GM18507 (cell line): ENCODE data around the gene GPR78.

Experiments
- DNase-seq: peaks from one replicate; pipeline ENCODE4 v3.0.0; 2011; ENCODE audit warnings: low read depth; ENCODE audit not compliant: insufficient read length; ENCODE audit errors: extremely low spot score
- FAIRE-seq: peaks from 2 replicates; lab custom pipeline; 2011; peaks lifted over from hg19 to GRCh38; lab: Jason Lieb, UNC

The GPR78 gene

DNA sequence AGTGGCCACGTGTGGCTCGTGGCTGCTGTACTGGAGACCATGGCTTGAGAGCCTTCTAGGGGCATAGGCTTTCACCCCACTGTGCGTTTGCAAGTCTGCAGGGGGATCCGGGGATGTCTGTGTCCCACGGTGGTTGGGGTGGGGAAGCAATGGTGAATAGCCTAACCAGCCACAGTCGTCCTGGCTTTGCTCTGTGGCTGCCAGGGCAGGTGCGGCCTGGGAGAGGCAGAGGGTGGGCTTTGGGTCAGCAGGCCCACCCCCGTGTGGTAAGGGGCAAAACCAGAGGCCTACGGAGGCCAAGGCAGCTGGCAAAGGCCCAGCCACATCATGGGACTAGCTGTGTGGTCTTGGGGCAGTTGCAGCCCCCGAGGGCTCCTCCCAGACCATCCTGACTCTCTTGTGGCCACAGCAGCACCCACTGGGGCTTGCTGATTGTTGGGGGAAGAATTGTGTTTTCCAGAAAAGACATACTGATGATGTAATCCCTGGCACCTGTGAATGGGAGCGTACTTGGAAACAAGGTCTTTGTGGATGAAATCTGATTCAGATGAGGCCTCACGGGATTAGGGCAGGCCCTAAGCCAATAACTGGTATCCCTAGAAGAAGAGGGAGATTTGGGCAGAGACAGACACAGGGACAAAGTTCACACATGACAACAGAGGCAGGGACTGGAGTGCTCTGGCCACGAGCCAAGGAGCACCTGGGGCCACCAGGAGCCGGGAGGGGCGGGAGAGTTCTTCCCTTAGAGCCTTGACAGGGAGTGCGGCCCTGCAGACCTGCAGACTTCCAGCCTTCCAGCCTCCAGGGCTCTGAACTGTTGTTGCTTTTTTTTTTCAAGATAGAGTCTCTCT is 15.3 kb downstream of the GPR78 start:
- DNase-seq (no peak), FAIRE-seq (no peak)

DNA sequence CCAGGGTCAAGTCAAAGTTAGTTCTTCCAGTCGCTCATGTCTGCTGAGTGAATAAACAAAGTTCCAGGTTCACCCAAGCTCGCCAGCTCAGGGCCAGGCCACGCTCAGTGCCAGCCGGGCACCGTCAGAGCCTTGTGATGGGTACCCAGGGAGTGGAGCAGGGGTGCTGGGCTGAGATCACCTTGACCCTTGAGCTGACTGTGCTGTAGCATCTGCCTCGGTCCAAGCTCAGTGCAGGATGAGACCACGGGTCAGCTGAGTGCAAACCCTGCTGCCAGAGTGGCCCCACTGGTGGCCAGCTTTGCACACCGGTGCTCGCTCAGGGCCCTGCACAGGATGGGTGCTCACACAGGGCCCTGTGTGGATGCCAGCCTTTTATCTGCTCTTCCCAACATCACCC is 16.7 kb downstream of the GPR78 start:
- no peak for DNase-seq
- no peak for FAIRE-seq

- DNase-seq (no peak), FAIRE-seq (no peak)
Measured at GRCh38 chr4:8597319-8597718, 17.1 kb downstream of the GPR78 start.

- FAIRE-seq = no peak
Measured at GRCh38 chr4:8597791-8598190, 17.6 kb downstream of the GPR78 start.

DNA sequence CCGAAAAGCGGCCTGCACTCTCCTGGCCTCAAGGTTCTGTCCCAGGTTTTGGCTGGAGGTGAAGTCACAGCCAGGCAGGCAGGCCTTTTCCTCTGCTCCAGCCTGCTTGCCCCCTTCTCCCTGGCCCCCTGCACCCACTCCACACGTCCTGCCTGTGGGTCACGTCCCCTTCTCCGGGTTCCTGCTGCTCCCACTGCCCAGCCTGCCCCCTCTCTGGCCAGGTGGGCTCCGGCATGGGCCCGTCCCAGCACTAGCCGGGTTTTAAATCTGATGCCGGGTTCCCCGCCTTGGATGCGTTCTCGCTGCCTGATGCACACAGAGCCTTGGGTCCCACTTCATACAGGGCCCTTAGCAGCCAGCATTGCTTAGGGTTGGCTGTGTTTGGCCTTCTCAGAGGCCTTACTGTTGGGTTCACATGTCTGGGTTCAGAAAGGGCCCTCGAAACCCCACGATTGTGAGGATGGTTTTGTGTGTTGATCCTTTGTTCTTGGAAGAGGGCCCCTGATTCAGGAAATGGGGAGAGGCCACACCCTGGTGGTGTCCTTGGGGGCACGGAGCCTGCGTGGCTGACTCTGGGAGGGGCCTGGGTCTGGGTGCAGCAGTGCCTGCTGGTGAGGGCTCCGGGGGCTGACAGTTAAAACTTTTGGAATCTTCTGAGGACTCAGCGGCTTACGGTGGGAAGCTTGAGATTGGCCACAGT is 18.3 kb downstream of the GPR78 start:
- FAIRE-seq = no peak
- DNase-seq = no peak

More at GRCh38 chr4:8597791-8598190, 17.6 kb downstream of the GPR78 start:
- no peak for DNase-seq

DNA sequence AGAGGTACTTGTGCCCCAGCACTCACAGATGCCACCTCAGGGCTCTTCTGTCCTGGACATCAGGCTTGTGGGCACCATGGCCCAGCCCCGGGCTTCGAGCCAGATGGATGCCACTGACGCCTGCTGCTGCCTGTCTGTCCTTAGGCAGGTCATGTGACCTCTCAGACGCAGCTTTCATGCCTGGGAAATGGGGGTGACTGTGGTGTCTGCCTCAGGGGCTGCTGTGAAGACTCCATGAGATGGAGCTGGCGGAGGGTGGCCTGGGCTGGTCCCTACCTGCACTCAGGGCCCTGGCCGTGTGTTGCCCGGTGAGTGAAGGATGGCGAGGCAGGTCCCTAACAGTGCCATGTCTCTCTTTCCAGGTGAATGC is 18.9 kb downstream of the GPR78 start:
- FAIRE-seq (no peak), DNase-seq (no peak)

DNA sequence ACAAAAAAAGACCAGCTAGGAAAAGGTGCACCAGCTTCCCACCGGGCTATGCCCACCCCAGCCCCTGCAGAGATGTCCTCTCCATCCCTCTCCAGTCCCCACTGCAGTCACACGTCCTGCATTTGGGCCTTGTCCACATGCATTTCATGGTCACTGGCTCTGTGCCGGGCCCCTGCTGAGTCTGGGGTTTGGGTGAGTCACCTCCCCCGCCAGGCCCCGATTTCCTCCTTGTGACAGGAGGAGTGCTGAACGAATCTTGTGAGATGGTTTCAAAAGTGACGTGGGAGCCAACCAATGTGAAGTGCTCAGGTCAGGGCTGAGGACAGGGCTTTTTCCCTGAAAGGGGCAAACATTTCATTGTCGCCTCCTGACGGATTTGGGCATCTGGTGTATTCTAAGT is 19.5 kb downstream of the GPR78 start:
- FAIRE-seq (no peak), DNase-seq (no peak)

GRCh38 chr4:8600266-8600665 is 20.1 kb downstream of the GPR78 start:
- DNase-seq (no peak), FAIRE-seq (no peak)

DNA sequence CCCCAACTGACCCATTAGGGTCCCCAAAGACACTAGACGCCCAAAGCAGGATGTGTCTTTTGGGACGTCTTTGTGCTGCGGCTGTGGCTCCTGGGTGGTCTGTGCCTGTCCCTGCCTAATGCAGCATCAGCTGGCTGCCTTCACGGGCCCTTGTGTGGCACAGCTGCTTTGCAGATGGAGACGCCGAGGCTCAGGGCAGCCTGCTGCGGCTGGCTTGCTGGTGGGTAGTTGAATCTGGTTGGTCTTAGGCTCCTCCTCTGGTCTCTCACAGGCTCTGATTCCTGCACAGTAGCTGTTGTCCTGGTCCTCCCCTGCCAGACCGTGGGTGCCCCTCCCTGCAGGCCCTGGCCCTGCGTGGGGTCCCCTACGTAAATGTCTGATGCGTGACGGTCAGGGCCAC is 20.5 kb downstream of the GPR78 start:
- no peak for DNase-seq

GRCh38 chr4:8601086-8601485 is 20.9 kb downstream of the GPR78 start:
- DNase-seq (no peak), FAIRE-seq (no peak)

More for the DNA sequence above, 20.5 kb downstream of the GPR78 start:
- FAIRE-seq = no peak

GRCh38 chr4:8601556-8601955 is 21.4 kb downstream of the GPR78 start:
- no peak for FAIRE-seq
- DNase-seq = no peak

DNA sequence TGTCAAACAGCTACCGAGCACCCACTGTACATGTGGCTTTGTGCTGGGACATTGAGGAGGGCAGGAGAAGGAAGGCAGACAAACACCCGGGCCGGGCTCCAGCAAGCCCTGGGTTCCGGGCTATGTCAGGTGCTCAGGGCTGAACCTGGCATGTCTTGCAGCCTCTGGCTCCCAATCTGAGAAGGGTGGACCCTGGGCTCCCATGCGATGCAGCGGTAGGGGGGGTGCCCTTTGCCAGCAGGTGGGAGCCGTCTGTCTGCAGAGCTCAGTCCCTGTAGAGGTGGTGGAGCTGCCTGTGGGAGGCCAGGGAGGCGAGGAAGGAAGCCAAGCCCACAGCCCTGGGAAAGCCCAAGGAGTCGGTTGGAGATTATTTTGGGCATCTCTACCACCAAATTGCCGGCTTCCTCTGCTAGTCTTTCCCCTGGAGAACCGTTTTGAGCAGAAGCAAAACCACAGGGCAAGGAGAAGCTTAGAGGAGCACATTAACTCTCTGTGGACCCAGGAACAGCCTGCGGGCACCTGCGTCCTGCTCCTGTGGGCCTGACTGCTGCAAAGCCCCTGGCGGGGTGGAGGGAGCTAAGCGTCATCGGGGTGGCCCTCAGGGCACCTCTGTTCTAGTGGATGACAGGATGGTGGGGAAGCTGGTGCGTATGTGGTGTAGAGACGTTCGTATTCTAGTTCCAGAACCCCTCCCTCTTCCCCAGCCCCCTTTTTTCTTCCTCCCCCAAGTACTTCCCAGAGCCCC is 22.7 kb downstream of the GPR78 start:
- FAIRE-seq (no peak), DNase-seq (no peak)

GRCh38 chr4:8603931-8604330 is 23.7 kb downstream of the GPR78 start:
- DNase-seq = no peak
- FAIRE-seq = no peak

DNA sequence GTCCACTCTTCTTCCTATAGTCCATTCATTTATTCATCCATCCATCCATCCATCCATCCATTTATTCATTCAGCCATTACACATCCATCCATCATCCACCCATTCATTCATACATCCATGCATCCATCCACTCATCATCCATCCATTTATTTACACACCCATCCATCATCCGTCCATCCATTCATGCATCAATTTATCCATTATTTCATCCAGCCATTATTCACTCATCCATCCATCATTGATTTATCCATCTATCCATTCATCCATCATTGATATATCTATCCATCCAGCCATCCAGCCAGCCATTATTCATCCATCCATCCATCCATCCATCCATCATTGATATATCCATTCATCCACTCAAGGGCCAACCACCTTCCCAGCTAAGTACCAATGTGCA is 25.1 kb downstream of the GPR78 start:
- no peak for FAIRE-seq
- DNase-seq = no peak

- FAIRE-seq = no peak
Measured at GRCh38 chr4:8606476-8606875, 26.3 kb downstream of the GPR78 start.

GRCh38 chr4:8606966-8607365 is 26.8 kb downstream of the GPR78 start:
- FAIRE-seq (no peak), DNase-seq (no peak)

More at GRCh38 chr4:8606476-8606875, 26.3 kb downstream of the GPR78 start:
- DNase-seq = no peak

DNA sequence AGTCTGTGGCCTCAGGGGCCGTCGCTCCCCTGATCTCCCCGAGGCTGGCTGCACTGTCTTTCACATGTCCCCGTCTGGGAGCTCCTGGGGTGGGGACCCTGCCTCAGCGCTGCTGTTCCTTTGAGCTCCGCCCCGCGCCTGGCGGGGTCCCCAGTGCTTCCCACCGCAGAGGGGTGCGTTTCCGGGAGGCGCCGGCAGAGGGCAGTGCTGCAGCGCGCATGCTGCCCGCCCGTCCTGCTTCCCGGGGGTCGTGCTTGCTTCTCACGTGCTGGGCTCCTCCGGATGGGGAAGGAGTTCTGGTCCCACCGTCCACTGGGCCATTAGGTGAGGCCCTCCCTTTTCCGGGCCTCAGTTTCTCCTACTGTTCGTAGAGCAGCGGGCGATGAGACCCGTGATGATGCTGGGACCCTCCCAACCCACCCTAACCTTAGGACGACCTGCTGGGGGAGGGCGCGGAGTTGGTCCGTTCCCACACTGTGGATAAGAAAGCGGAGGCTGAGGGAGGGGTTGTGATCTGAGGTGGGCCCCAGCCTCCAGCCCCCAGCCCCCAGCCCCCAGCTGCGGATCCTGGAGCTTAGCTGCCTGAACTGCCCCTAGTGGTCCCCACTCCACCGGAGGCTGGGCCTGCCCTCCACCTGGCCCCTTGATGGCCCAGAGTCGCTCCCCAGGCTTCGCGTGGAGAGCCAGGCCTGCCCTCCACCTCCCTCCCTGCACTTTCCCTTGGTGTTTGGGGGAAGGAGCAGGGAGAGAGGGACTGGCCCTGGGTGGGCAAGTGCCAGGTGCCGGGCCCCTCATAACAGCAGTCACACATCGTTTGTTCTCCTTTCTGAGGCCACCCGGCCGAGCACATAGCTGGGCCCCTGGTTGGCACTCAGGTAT is 27.6 kb downstream of the GPR78 start:
- DNase-seq = peak; percentile 44
- FAIRE-seq = no peak

- FAIRE-seq (no peak), DNase-seq (no peak)
Measured at GRCh38 chr4:8608714-8609391, 28.7 kb downstream of the GPR78 start.

- DNase-seq = no peak
- FAIRE-seq = no peak
Measured at GRCh38 chr4:8609406-8609805, 29.2 kb downstream of the GPR78 start.
